Ammon's horn (tissue), 1 donor: ENCODE measurements around the gene DNAJC27.

Source experiments
- DNase-seq: peaks from one replicate; pipeline ENCODE4 v3.0.0-alpha.2; 2016; ENCODE audit warnings: low spot score

DNAJC27 gene

GRCh38 chr2:24925815-24926214 lies 45.9 kb downstream of the DNAJC27 start:
- no peak for DNase-seq

- DNase-seq = no peak
Observed at GRCh38 chr2:24924732-24925131, 47.0 kb downstream of the DNAJC27 start.

- DNase-seq = no peak
Observed at GRCh38 chr2:24924266-24924665, 47.5 kb downstream of the DNAJC27 start.

- DNase-seq = no peak
Observed at GRCh38 chr2:24923106-24923505, 48.6 kb downstream of the DNAJC27 start.

- DNase-seq = no peak
Observed at GRCh38 chr2:24922556-24922955, 49.2 kb downstream of the DNAJC27 start.

GRCh38 chr2:24920809-24921441 lies 50.8 kb downstream of the DNAJC27 start:
- DNase-seq = no peak

GRCh38 chr2:24920098-24920808 lies 51.5 kb downstream of the DNAJC27 start, which contains the start of gene ADCY3:
Gene ADCY3 (minus strand): TSS chr2:24920237. CDS start chr2:24918987, 1,250 bp downstream.
- peak; percentile 71 for DNase-seq

- DNase-seq = no peak
Observed at GRCh38 chr2:24919506-24920097, 52.2 kb downstream of the DNAJC27 start.

GRCh38 chr2:24919037-24919505 lies 52.7 kb downstream of the DNAJC27 start:
- no peak for DNase-seq

- DNase-seq = no peak
Observed at GRCh38 chr2:24918326-24919036, 53.3 kb downstream of the DNAJC27 start.

GRCh38 chr2:24917731-24918325 lies 53.9 kb downstream of the DNAJC27 start:
- no peak for DNase-seq

GRCh38 chr2:24917086-24917485 lies 54.7 kb downstream of the DNAJC27 start:
- no peak for DNase-seq

GRCh38 chr2:24915796-24916195 lies 56.0 kb downstream of the DNAJC27 start:
- no peak for DNase-seq

- no peak for DNase-seq
Observed at GRCh38 chr2:24915175-24915574, 56.6 kb downstream of the DNAJC27 start.

- DNase-seq = no peak
Observed at GRCh38 chr2:24914713-24915112, 57.0 kb downstream of the DNAJC27 start.

- no peak for DNase-seq
Observed at GRCh38 chr2:24913911-24914310, 57.8 kb downstream of the DNAJC27 start.

- DNase-seq = no peak
Observed at GRCh38 chr2:24912986-24913385, 58.8 kb downstream of the DNAJC27 start.

- DNase-seq = no peak
Observed at GRCh38 chr2:24912523-24912922, 59.2 kb downstream of the DNAJC27 start.

- DNase-seq = no peak
Observed at GRCh38 chr2:24910245-24910644, 61.5 kb downstream of the DNAJC27 start.

- no peak for DNase-seq
Observed at GRCh38 chr2:24909555-24910177, 62.1 kb downstream of the DNAJC27 start.

- DNase-seq = no peak
Observed at GRCh38 chr2:24908461-24908901, 63.3 kb downstream of the DNAJC27 start.

GRCh38 chr2:24907116-24907515 lies 64.6 kb downstream of the DNAJC27 start:
- no peak for DNase-seq
